Subcutaneous adipose tissue (tissue), 4 donors: Measurements from ENCODE around the gene HS2ST1. TPM values are rescaled to one million over a fixed set of nuclear protein-coding genes. Genes with fewer than 3 reads are reported as not detected.

Source experiments
- total RNA-seq, 4 donors: library from RNA; depleted of rRNA; stranded (reverse); fragments of >200 nt; gene quantifications; one replicate each; pipeline ENCODE4 v1.1.0, GENCODE V29; 2016
- TF ChIP-seq, protein P1 (sequence below): fragments of 450-650 bp; IDR thresholded peaks from one replicate; pipeline ENCODE4 v1.5.1; 2016; ENCODE audit warnings: low read depth, mild to moderate bottlenecking, control low read depth, antibody characterized with exemption, moderate library complexity

Gene HS2ST1
- total RNA-seq, 4 donors from 2014 or later = 10.2 to 25.5 (median 15.7) TPM

DNA sequence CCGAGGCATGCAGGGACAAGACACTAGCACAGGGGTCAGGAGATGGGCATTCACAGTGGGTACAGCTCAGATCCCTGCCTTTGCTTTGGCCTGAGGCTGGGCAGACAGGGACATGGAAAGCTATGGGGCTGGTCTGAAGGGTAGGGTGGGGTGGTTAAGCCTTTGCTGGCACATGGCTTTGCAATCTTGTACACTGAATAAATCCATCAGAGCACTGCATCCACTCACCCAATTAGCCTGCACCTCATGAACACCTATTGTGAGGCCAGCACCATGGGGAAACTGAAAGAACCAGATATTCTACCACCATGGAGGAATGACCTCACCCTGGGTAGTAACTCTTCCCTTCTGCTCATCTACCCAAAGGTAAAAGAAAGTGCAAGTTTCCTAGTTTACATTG, 214.6 kb downstream of the HS2ST1 start:
- TF ChIP-seq, protein P1, sequence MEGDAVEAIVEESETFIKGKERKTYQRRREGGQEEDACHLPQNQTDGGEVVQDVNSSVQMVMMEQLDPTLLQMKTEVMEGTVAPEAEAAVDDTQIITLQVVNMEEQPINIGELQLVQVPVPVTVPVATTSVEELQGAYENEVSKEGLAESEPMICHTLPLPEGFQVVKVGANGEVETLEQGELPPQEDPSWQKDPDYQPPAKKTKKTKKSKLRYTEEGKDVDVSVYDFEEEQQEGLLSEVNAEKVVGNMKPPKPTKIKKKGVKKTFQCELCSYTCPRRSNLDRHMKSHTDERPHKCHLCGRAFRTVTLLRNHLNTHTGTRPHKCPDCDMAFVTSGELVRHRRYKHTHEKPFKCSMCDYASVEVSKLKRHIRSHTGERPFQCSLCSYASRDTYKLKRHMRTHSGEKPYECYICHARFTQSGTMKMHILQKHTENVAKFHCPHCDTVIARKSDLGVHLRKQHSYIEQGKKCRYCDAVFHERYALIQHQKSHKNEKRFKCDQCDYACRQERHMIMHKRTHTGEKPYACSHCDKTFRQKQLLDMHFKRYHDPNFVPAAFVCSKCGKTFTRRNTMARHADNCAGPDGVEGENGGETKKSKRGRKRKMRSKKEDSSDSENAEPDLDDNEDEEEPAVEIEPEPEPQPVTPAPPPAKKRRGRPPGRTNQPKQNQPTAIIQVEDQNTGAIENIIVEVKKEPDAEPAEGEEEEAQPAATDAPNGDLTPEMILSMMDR = no peak

DNA sequence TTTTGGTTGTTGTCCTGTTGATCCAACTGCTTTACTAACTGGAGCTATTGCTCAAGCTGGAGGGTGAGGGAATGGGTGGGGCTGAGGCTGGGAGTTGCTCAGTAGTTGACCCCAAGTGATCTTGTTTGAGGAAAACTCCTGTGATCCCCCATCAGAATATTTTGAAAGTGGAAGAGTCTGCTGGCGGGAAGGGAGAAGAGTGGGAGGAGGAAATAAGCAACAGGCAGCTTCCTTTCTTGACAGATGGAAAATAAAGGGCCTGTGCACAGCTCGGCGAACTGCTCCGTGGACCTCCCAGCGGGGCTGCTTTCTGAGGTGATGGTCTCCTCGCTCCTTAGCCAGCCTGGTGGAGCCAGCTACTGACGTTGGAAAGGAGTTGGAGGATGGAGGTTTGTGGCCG, 215.2 kb downstream of the HS2ST1 start:
- TF ChIP-seq, protein P1 = no peak

DNA sequence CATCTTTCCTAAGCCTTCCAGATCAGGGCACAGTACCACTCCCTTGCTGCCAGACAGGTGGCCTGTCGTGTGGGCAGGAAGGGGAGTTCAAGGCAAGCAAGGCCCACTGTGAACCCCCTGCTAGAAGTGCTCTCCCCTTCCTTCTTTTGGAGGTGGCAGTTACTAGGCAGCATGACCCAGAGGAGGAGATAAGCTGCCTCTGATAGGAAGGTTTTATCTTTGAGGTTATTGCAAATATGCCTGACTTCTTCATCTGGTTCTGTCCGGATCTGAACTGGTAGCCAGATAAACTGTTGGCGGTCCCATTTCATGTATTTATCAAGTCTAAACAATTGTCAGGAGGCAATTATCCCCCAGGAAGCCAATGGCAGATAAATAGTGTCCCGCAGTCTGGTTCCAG, 216.0 kb downstream of the HS2ST1 start:
- TF ChIP-seq, protein P1 = no peak

DNA sequence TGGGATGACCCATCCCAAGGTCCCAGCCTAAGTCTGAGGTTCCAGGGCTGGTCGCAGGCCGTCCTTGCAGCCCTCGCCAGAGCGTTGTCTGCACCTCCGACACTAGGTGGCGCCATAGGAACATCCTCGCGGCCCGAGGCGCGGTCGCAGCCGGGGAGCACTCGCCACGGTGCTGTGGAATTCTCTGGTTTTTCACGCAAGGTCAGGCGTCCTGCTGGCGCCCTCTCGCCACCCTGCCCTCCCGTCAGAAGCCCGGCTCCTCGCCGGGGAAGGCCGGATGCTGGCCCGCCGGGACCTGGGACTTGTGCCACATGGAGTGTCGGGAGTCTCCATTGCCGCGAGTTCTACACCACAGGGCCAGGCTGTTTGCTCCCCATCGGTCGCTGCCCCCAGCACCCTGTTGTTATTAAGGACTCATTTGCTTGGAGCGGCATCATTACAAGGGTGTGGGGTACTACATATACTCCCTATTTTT, 217.4 kb downstream of the HS2ST1 start:
- TF ChIP-seq, protein P1 = no peak

DNA sequence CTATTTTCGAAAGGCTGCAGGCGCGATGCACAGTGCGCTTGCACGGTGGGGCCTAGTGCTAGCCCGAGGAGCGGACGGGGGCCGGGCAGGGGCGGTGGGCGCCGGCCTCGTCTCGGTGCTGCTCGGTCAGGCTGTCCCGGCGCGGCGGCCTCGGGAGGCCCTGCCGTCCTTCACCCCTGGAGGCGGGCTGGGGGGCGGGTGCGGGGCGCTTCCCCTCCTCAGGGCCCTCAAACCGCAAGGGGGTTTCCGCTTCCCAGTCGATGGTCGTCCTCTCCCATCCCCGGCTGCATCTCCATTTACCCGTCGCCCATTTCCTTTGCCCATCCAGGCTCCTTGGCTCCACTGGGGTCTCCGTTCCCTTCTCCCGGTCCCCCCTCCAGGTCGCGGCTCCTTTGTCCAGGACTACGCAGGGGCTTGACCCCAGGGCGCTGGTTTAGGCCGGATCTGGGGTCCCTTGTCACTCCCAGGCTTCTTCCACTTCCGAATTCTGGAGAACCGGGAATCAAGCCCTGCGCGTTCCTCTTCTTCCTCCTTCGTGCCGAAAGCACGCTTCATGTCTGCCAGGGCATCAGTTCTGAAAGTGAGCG, 217.9 kb downstream of the HS2ST1 start:
- TF ChIP-seq, protein P1 = no peak

DNA sequence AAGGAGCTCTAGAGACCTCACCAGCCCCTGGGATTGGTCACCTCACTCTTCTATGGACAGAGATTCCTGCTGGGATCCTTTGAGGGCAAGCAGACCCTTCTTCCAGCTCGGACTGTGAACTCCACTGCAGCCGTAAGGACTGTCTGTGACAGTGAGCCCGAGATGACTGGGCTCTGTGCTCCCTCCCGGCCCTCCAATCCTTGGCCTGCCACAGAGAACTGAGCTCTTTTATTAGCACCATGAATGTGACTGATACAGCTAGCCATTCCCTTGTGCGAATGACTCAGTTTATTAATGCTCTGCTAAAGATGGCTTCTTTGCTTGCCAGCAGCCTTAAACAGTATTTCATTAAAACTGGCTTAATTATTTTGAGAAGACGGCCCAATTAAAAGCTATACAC, 219.6 kb downstream of the HS2ST1 start:
- TF ChIP-seq, protein P1 = no peak

DNA sequence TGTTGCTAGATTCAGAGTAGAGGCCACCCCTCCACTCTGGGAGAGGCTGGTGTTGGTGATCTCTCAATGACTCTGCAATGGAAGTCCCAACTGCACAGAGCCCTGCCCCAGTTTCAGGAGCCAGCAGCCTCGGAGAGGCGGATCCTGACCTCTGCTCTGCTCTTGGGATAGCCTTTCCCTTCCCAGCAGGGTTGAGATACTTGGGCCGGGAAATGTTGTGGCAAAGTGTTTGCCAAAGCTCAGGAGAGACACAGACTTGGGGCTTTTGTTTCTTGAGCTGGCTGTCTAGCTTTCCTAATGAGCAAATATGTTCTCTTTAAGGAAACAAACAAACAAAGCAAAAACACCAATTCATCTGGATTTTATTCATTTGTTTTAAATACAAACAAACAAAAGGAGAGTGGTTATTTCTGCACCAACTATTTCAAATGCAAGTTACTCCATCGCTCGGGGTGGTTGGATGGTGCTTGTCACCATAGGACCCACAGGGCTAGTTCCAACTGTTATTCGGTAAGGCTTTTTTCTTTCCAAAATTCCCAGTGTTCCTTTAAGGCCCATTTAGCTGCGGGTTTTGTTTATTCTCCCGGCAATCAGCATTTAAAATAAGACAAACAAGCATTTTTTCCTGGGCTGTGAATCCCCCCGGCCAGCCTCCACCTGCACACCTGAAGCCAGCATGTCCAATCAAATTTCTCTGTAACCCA, 220.3 kb downstream of the HS2ST1 start:
- TF ChIP-seq, protein P1 = no peak
